ENCODE measurements around the gene IFNGR2.

DNA sequence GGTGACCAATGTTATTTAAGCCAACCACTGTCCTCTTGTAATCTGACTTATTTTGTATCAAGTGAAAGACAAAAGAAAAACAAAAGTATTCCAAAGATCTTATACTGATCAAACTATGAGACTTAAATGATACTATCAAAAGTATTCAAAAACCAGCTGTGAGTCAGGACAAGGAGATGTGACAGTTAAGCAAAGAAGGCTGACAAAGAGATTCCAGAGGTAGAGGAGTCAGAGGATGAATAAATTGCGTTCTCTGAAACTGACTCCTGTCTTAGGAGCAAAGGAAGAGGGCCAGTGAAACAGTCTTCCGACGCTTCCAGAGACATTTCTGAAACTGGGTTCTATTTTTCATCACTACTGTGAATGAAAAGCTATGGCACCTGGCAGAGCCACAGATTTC is 55.6 kb downstream of the IFNGR2 start:
- TF ChIP-seq, protein P1, sequence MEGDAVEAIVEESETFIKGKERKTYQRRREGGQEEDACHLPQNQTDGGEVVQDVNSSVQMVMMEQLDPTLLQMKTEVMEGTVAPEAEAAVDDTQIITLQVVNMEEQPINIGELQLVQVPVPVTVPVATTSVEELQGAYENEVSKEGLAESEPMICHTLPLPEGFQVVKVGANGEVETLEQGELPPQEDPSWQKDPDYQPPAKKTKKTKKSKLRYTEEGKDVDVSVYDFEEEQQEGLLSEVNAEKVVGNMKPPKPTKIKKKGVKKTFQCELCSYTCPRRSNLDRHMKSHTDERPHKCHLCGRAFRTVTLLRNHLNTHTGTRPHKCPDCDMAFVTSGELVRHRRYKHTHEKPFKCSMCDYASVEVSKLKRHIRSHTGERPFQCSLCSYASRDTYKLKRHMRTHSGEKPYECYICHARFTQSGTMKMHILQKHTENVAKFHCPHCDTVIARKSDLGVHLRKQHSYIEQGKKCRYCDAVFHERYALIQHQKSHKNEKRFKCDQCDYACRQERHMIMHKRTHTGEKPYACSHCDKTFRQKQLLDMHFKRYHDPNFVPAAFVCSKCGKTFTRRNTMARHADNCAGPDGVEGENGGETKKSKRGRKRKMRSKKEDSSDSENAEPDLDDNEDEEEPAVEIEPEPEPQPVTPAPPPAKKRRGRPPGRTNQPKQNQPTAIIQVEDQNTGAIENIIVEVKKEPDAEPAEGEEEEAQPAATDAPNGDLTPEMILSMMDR (IDR thresholded peaks at IDR 0.05) = no peak
- no peak for TF ChIP-seq POLR2A (IDR thresholded peaks at IDR 0.05)

Data from Peyer's patch (tissue), 4 donors.